Measurements from ENCODE around the gene GPC1.

GPC1 gene

GRCh38 chr2:240458044-240458899 is 22.8 kb downstream of the GPC1 start:
- no peak for DNase-seq (ENCODE audit: low read depth)

- no peak for DNase-seq (ENCODE audit: low read depth)
Observed at GRCh38 chr2:240458900-240459391, 23.5 kb downstream of the GPC1 start.

GRCh38 chr2:240459401-240460252 is 24.2 kb downstream of the GPC1 start:
- DNase-seq (ENCODE audit: low read depth): no peak

- no peak for DNase-seq (ENCODE audit: low read depth)
Observed at GRCh38 chr2:240460253-240460711, 24.8 kb downstream of the GPC1 start.

GRCh38 chr2:240460781-240461431 is 25.4 kb downstream of the GPC1 start:
- DNase-seq (ENCODE audit: low read depth): no peak

- DNase-seq (ENCODE audit: low read depth): no peak
Observed at GRCh38 chr2:240461471-240462072, 26.1 kb downstream of the GPC1 start.

GRCh38 chr2:240462073-240462706 is 26.7 kb downstream of the GPC1 start:
- no peak for DNase-seq (ENCODE audit: low read depth)

- DNase-seq (ENCODE audit: low read depth): no peak
Observed at GRCh38 chr2:240462707-240463273, 27.3 kb downstream of the GPC1 start.

GRCh38 chr2:240463274-240463865 is 27.9 kb downstream of the GPC1 start:
- DNase-seq (ENCODE audit: low read depth): no peak

- no peak for DNase-seq (ENCODE audit: low read depth)
Observed at GRCh38 chr2:240463866-240464481, 28.5 kb downstream of the GPC1 start.

- no peak for DNase-seq (ENCODE audit: low read depth)
Observed at GRCh38 chr2:240464514-240465241, 29.2 kb downstream of the GPC1 start.

GRCh38 chr2:240465268-240465764 is 29.9 kb downstream of the GPC1 start:
- no peak for DNase-seq (ENCODE audit: low read depth)

GRCh38 chr2:240465765-240466578 is 30.5 kb downstream of the GPC1 start:
- no peak for DNase-seq (ENCODE audit: low read depth)

- DNase-seq (ENCODE audit: low read depth): no peak
Observed at GRCh38 chr2:240466579-240467148, 31.2 kb downstream of the GPC1 start.

GRCh38 chr2:240467149-240467642 is 31.7 kb downstream of the GPC1 start:
- no peak for DNase-seq (ENCODE audit: low read depth)

GRCh38 chr2:240467659-240468302 is 32.3 kb downstream of the GPC1 start:
- DNase-seq (ENCODE audit: low read depth): no peak
